ENCODE results near the gene PPP2R2D. TPM values are rescaled to one million over a fixed set of nuclear protein-coding genes. Genes with fewer than 3 reads are reported as not detected.

The PPP2R2D gene
- total RNA-seq, 1 experiment from 2014 or later, result 35.1 TPM

- Histone ChIP-seq H2BK15ac (ENCODE audit: low read depth, low read length) (no peak overlapping the region), H3K9me3 (ENCODE audit: control insufficient read depth, low read depth, low read length) (no peaks in the 10 kb centered on the region), H4K8ac (replicated peaks; ENCODE audit: insufficient read length, low read depth, low read length) (no peak overlapping the region), H3K56ac (ENCODE audit: insufficient read length, low read depth, low read length) (no peak overlapping the region), H2AFZ (ENCODE audit: low read length) (no peak overlapping the region), H2BK5ac (ENCODE audit: insufficient read length, low read length) (no peak overlapping the region), H4K5ac (ENCODE audit: insufficient read length, low read depth, low read length) (no peak overlapping the region), H4K20me1 (ENCODE audit: control insufficient read depth, insufficient read depth, insufficient read length) (no peaks in the 10 kb centered on the region), H3K9ac (ENCODE audit: extremely low read depth, insufficient read length, low read length) (no peak overlapping the region), H3K23ac (ENCODE audit: insufficient read length, low read depth, low read length) (no peak overlapping the region), H3K18ac (ENCODE audit: insufficient read length, low read depth, low read length) (no peak overlapping the region), H3K79me2 (ENCODE audit: insufficient read depth, low read length) (no peaks in the 10 kb centered on the region), H3K4ac (ENCODE audit: low read depth, low read length) (no peak overlapping the region), H4K91ac (ENCODE audit: insufficient read length, low read depth, low read length) (no peak overlapping the region), H2BK20ac (ENCODE audit: low read depth, low read length, poor library complexity, severe bottlenecking) (no peak overlapping the region), H3K27ac (ENCODE audit: insufficient read length, low read depth, low read length) (no peak overlapping the region), H2BK120ac (ENCODE audit: low read depth, low read length, poor library complexity, severe bottlenecking) (no peak overlapping the region), H3K27me3 (ENCODE audit: insufficient read depth, low read length) (no peaks in the 10 kb centered on the region), H2BK12ac (ENCODE audit: insufficient read length, low read depth, low read length) (no peak overlapping the region), H3K4me1 (ENCODE audit: insufficient read depth, low read length) (no peaks in the 10 kb centered on the region), H3K79me1 (ENCODE audit: insufficient read depth, low read depth, low read length, poor library complexity, severe bottlenecking) (no peaks in the 10 kb centered on the region), H3K14ac (ENCODE audit: insufficient read depth, low read length) (no peak overlapping the region), H3K23me2 (ENCODE audit: insufficient read length, low read depth, low read length, poor library complexity, severe bottlenecking) (no peaks in the 10 kb centered on the region), H3T11ph (ENCODE audit: low read length) (no peak overlapping the region), H2AK5ac (ENCODE audit: insufficient read length, low read length) (no peak overlapping the region), H3K4me2 (ENCODE audit: insufficient read depth, insufficient read length, low read length) (no peak overlapping the region)
- WGBS (ENCODE audit: extremely low coverage, insufficient read length, low lambda C conversion rate), result no CpG with 5 or more reads among the region's 11 CpGs
- Mint-ChIP-seq H3K4me3 (no peak overlapping the region; a peak in 1 of 5 replicates), H3K9me3 (peaks cover 6 to 7% of the 10 kb centered on the region in 2 experiments; a peak in 3 of 5 replicates), H3K27me3 (ENCODE audit: low read depth) (no peaks in the 10 kb centered on the region), H3K36me3 (ENCODE audit: insufficient read depth in 1 of 3, low read depth in 3 of 3) (no peaks in the 10 kb centered on the region; a peak in 1 of 7 replicates), H3K4me1 (no peaks in the 10 kb centered on the region), H3K27ac (no peak overlapping the region)
- no peak for DNase-seq
- TF ChIP-seq CTCF (conservative IDR thresholded peaks at IDR 0.05), result no peak
Observed at GRCh38 chr10:131851346-131851745, 49.5 kb upstream of the PPP2R2D start.
